ENCODE data around the gene PHLPP1. TPM values are rescaled to one million over a fixed set of nuclear protein-coding genes. Genes with fewer than 3 reads are reported as not detected.

Gene PHLPP1
- total RNA-seq, 1 donor from 2014 or later: 29.6 TPM

DNA sequence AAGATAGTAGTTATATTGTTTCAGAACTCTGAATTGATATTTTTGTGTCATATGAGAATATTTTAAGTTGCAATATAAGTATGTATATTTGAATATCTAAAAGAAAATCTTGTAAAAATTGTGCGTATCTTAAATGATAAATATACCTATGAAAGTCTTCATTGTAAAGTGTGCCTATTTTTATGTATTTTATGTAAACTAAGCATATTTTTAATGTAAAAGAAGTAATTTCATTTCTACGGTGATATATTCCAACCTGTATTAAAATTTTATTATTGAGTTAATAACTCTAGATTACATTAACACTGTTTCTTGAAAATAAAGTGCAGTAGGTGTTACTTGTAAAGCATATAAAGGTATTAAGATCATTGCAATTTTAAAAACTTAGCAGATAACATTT, 233.4 kb downstream of the PHLPP1 start:
- Mint-ChIP-seq H3K36me3 (ENCODE audit: low read depth) (peaks cover 18% of the 10 kb centered on the region), H3K4me3 (no peak overlapping the region), H3K27ac (ENCODE audit: unreplicated experiment) (no peak overlapping the region), H3K9me3 (no peaks in the 10 kb centered on the region), H3K27me3 (ENCODE audit: low read depth) (no peaks in the 10 kb centered on the region), H3K4me1 (peaks cover 6% of the 10 kb centered on the region)
- DNase-seq (ENCODE audit: low read depth, low spot score): no peak
- TF ChIP-seq, protein P1, sequence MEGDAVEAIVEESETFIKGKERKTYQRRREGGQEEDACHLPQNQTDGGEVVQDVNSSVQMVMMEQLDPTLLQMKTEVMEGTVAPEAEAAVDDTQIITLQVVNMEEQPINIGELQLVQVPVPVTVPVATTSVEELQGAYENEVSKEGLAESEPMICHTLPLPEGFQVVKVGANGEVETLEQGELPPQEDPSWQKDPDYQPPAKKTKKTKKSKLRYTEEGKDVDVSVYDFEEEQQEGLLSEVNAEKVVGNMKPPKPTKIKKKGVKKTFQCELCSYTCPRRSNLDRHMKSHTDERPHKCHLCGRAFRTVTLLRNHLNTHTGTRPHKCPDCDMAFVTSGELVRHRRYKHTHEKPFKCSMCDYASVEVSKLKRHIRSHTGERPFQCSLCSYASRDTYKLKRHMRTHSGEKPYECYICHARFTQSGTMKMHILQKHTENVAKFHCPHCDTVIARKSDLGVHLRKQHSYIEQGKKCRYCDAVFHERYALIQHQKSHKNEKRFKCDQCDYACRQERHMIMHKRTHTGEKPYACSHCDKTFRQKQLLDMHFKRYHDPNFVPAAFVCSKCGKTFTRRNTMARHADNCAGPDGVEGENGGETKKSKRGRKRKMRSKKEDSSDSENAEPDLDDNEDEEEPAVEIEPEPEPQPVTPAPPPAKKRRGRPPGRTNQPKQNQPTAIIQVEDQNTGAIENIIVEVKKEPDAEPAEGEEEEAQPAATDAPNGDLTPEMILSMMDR (conservative IDR thresholded peaks at IDR 0.05): no peak

DNA sequence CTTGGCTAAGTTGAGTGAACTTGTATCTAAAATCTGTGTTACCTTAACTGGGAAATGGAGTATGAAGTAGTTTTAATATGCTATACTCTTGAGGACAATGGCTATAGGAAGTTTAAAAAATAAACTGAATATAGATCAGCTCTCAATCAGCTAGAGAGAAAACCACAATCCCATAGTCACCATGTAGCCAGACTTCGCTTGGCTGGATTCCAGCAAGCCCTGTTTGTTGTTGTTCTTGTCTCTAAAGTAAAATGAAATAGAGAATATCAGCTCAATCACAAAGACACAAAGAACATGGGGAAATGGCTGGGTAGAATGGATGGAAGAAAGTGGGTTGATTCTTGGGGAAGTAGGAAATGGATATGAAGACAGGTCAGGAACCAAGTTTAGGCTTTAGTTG, 234.9 kb downstream of the PHLPP1 start:
- H3K4me1 Mint-ChIP-seq: peaks cover 7% of the 10 kb centered on the region
- no peak overlapping the region for H3K4me3 Mint-ChIP-seq
- H3K27me3 Mint-ChIP-seq (ENCODE audit: low read depth): no peaks in the 10 kb centered on the region
- DNase-seq (ENCODE audit: low read depth, low spot score): no peak
- H3K9me3 Mint-ChIP-seq: no peaks in the 10 kb centered on the region
- H3K27ac Mint-ChIP-seq (ENCODE audit: unreplicated experiment): no peak overlapping the region
- TF ChIP-seq, protein P1 (conservative IDR thresholded peaks at IDR 0.05): no peak
- H3K36me3 Mint-ChIP-seq (ENCODE audit: low read depth): peaks cover 20% of the 10 kb centered on the region

DNA sequence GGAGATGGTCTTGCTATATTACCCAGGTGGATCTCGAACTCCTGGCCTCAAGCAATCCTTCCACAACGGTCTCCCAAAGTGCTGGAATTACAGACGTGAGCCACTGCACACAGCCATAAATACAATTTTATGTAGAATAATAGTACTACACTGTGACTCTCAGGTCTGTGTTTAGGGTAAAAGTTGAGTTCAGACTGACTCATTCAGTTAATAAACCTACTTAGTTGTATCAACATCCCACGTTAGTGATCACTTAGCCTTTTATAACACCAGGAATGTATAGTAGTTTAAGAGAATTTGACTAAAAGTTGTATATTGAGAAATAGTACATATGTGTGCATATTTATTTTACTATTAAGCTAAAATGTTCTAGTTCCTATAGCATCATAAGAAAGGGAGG, 237.5 kb downstream of the PHLPP1 start:
- Mint-ChIP-seq H3K27me3 (ENCODE audit: low read depth) (no peaks in the 10 kb centered on the region), H3K27ac (ENCODE audit: unreplicated experiment) (no peak overlapping the region), H3K4me1 (peaks cover 7% of the 10 kb centered on the region), H3K4me3 (no peak overlapping the region), H3K36me3 (ENCODE audit: low read depth) (peaks cover 14% of the 10 kb centered on the region), H3K9me3 (no peaks in the 10 kb centered on the region)
- TF ChIP-seq, protein P1 (conservative IDR thresholded peaks at IDR 0.05): no peak
- DNase-seq (ENCODE audit: low read depth, low spot score): no peak

DNA sequence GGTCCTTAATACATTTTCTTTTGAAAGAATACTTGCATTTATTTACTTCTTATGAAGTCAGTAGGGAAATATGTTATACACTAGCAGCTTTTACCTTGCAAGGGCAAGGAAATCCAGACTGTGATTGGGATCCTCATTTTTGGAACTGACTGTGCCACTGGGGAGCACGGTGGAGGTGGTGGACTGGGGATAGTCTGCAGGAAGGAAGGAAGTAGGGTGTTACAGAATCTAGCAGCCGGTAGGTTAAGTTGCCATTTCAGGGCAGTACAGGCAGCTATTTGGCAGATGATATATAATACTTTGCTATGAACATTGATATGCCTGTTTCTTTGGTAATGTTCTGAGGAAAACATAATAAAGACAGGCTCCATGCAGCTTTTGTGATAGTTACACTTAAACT, 238.3 kb downstream of the PHLPP1 start:
- Mint-ChIP-seq H3K4me3 (no peak overlapping the region), H3K27me3 (ENCODE audit: low read depth) (no peaks in the 10 kb centered on the region), H3K27ac (ENCODE audit: unreplicated experiment) (no peak overlapping the region), H3K36me3 (ENCODE audit: low read depth) (peaks cover 11% of the 10 kb centered on the region), H3K4me1 (peaks cover 7% of the 10 kb centered on the region), H3K9me3 (no peaks in the 10 kb centered on the region)
- TF ChIP-seq, protein P1 (conservative IDR thresholded peaks at IDR 0.05): no peak
- no peak for DNase-seq (ENCODE audit: low read depth, low spot score)

DNA sequence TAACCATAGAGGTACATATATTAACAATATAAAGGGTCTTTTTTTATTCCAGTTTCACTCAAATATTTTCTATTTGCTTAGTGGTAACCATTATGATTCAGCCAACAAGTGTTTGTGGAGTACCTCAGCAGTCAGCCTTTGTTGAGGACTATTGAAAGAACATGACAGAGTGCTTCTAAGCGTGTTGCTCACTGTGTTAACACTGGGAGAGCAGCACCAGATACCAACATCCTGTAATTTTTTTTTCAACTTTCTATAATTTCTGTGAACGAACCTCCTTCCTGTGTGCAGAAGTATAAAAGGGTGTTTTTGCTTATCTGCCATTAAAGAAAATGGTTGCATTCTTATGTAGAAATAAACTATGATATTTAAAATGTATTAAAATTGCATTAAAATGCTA, 239.0 kb downstream of the PHLPP1 start:
- Mint-ChIP-seq H3K27me3 (ENCODE audit: low read depth) (no peaks in the 10 kb centered on the region), H3K9me3 (no peaks in the 10 kb centered on the region), H3K4me3 (no peak overlapping the region), H3K4me1 (peaks cover 7% of the 10 kb centered on the region), H3K27ac (ENCODE audit: unreplicated experiment) (no peak overlapping the region), H3K36me3 (ENCODE audit: low read depth) (peaks cover 11% of the 10 kb centered on the region)
- no peak for DNase-seq (ENCODE audit: low read depth, low spot score)
- TF ChIP-seq, protein P1 (conservative IDR thresholded peaks at IDR 0.05): no peak
